ENCODE data around the gene IFNA16.
"Not testable (repeated sequence)": the region's sequence is repeated elsewhere in the genome, so short reads cannot be mapped to it uniquely, and the experiment has no call there.

DNA sequence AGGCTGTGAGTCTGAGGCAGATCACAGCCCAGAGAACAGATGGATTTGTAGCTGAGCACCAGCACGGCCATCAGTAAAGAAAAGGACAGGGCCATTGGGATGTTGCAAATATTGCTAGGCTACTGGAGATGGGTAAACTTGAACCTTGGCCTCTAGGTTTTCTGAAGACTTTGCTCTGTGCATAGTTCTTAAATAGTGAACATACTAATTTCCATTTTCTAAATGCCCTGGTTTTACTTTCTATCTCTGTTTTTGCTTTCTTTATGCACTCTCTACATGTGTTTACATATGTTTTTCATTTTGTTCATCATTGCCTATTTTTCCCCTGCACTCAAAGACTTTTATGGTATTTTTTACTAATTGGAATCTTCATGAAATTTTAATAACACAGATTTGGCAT is at the start of gene IFNA16:
- TF ChIP-seq, protein P1, sequence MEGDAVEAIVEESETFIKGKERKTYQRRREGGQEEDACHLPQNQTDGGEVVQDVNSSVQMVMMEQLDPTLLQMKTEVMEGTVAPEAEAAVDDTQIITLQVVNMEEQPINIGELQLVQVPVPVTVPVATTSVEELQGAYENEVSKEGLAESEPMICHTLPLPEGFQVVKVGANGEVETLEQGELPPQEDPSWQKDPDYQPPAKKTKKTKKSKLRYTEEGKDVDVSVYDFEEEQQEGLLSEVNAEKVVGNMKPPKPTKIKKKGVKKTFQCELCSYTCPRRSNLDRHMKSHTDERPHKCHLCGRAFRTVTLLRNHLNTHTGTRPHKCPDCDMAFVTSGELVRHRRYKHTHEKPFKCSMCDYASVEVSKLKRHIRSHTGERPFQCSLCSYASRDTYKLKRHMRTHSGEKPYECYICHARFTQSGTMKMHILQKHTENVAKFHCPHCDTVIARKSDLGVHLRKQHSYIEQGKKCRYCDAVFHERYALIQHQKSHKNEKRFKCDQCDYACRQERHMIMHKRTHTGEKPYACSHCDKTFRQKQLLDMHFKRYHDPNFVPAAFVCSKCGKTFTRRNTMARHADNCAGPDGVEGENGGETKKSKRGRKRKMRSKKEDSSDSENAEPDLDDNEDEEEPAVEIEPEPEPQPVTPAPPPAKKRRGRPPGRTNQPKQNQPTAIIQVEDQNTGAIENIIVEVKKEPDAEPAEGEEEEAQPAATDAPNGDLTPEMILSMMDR (IDR thresholded peaks at IDR 0.05): not testable (repeated sequence)
- TF ChIP-seq EP300 (IDR thresholded peaks at IDR 0.05): not testable (repeated sequence)

Data from tibial nerve (tissue), 4 donors.